GM12874 (cell line): ENCODE measurements around the gene HOXB2.

Source experiments
- CTCF ChIP-seq: IDR thresholded peaks from 2 replicates; pipeline ENCODE4 v1.5.1; 2011; ENCODE audit warnings: low read depth, mild to moderate bottlenecking, control low read depth, low read length, moderate library complexity; ENCODE audit not compliant: insufficient read depth

Gene HOXB2

GRCh38 chr17:48506246-48506645, 38.7 kb downstream of the HOXB2 start:
- TF ChIP-seq CTCF: no peak

- TF ChIP-seq CTCF: no peak
These were observed 39.1 kb downstream of the HOXB2 start for GRCh38 chr17:48505788-48506187.

GRCh38 chr17:48504953-48505352, 40.0 kb downstream of the HOXB2 start:
- TF ChIP-seq CTCF: no peak

GRCh38 chr17:48503747-48504146, 41.2 kb downstream of the HOXB2 start:
- TF ChIP-seq CTCF: no peak

- TF ChIP-seq CTCF: no peak
These were observed 42.0 kb downstream of the HOXB2 start for GRCh38 chr17:48502901-48503300.

GRCh38 chr17:48502312-48502711, 42.6 kb downstream of the HOXB2 start:
- no peak for TF ChIP-seq CTCF

GRCh38 chr17:48500435-48501426, 44.2 kb downstream of the HOXB2 start:
- TF ChIP-seq CTCF: no peak
